RWPE2 (cell line): Measurements from ENCODE around the gene MARCHF9.
"Not testable (repeated sequence)": the region's sequence is repeated elsewhere in the genome, so short reads cannot be mapped to it uniquely, and the experiment has no call there.

Source experiments
- ATAC-seq: fragments of 200-7000 bp; cut with Tn5 transposase; 3 replicates; pipeline ENCODE4 v1.9.1; 2021; ENCODE audit warnings: low read depth
- DNase-seq: peaks from one replicate; pipeline ENCODE4 v3.0.0-alpha.2; 2020; ENCODE audit warnings: low spot score
- H3K27ac ChIP-seq: fragments of 450-650 bp; 2 replicates; pipeline ENCODE4 v1.5.1; 2017; ENCODE audit warnings: mild to moderate bottlenecking; ENCODE audit not compliant: poor library complexity, severe bottlenecking
- H3K27me3 ChIP-seq: fragments of 250-450 bp; sonication (Bioruptor Pico); 2 replicates; pipeline ENCODE4 v1.5.1; 2021; ENCODE audit warnings: mild to moderate bottlenecking, moderate library complexity; ENCODE audit not compliant: insufficient read depth, poor library complexity, severe bottlenecking
- H3K36me3 ChIP-seq: fragments of 250-450 bp; sonication (Bioruptor Pico); 2 replicates; pipeline ENCODE4 v1.5.1; 2020; ENCODE audit warnings: low read depth, mild to moderate bottlenecking, moderate library complexity
- H3K4me1 ChIP-seq: fragments of 250-450 bp; sonication (Bioruptor Pico); 2 replicates; pipeline ENCODE4 v1.5.1; 2021; ENCODE audit warnings: mild to moderate bottlenecking, moderate library complexity; ENCODE audit not compliant: insufficient read depth, poor library complexity, severe bottlenecking
- H3K4me3 ChIP-seq: fragments of 250-450 bp; sonication (Bioruptor Pico); 2 replicates; pipeline ENCODE4 v1.5.1; 2021; ENCODE audit warnings: mild to moderate bottlenecking, moderate library complexity; ENCODE audit not compliant: severe bottlenecking
- H3K9me3 ChIP-seq: fragments of 250-450 bp; sonication (Bioruptor Pico); 2 replicates; pipeline ENCODE4 v1.5.1; 2021; ENCODE audit warnings: mild to moderate bottlenecking, moderate library complexity; ENCODE audit not compliant: severe bottlenecking
- TF ChIP-seq, protein P1 (sequence below): fragments of 450-650 bp; IDR thresholded peaks from one replicate; pipeline ENCODE4 v1.5.1; 2017; ENCODE audit warnings: mild to moderate bottlenecking, moderate library complexity; ENCODE audit not compliant: poor library complexity, severe bottlenecking

Gene MARCHF9

GRCh38 chr12:57771236-57771872 lies 16.5 kb downstream of the MARCHF9 start:
- ATAC-seq (peak; percentile 59), DNase-seq (peak; percentile 93)
- Histone ChIP-seq H3K4me1 (peaks cover 4% of the 10 kb centered on the region), H3K27ac (peak overlapping the region; percentile 81), H3K27me3 (no peaks in the 10 kb centered on the region), H3K9me3 (no peaks in the 10 kb centered on the region), H3K4me3 (peak overlapping the region; percentile 51), H3K36me3 (peaks cover 32% of the 10 kb centered on the region)
- TF ChIP-seq, protein P1, sequence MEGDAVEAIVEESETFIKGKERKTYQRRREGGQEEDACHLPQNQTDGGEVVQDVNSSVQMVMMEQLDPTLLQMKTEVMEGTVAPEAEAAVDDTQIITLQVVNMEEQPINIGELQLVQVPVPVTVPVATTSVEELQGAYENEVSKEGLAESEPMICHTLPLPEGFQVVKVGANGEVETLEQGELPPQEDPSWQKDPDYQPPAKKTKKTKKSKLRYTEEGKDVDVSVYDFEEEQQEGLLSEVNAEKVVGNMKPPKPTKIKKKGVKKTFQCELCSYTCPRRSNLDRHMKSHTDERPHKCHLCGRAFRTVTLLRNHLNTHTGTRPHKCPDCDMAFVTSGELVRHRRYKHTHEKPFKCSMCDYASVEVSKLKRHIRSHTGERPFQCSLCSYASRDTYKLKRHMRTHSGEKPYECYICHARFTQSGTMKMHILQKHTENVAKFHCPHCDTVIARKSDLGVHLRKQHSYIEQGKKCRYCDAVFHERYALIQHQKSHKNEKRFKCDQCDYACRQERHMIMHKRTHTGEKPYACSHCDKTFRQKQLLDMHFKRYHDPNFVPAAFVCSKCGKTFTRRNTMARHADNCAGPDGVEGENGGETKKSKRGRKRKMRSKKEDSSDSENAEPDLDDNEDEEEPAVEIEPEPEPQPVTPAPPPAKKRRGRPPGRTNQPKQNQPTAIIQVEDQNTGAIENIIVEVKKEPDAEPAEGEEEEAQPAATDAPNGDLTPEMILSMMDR = no peak

DNA sequence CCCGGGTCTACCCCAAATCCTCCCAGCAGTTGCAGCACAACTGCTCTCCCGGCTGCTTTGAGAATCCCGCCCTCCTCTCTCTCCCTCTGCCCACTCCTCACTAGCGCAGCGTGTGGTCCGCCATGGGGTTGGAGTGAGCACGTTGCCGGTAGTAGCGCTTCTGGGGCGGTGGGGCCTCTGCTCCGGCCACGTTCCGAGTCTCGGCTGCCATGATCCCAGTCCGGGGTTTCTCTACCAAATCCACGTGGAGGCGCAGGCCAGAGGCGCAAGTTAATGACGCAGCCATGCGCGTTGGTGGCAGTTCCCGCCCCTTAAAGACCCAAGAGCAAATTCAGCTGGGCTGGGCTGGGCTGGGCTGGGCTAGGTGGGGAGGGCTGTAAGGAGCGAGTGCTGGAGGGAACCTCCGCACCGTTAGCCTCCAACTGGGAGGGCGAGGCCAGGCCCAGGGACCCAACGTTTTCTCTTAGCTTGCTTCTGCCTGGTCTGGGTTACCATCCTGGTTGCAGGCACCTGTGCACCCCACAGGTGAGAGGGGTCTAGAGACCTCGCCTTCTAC lies 17.0 kb downstream of the MARCHF9 start, which contains the start of gene METTL1:
METTL1 (minus strand) TSS at position 233 of the 556 bp plus-strand sequence; CDS start at position 211, 22 bp downstream.
- Histone ChIP-seq H3K4me3 (peak within 1 kb of the TSS; percentile 51), H3K36me3 (peaks cover 32% of the 10 kb centered on the region), H3K4me1 (peaks cover 4% of the 10 kb centered on the region), H3K27me3 (no peaks in the 10 kb centered on the region), H3K9me3 (no peaks in the 10 kb centered on the region), H3K27ac (peak within 1 kb of the TSS; percentile 81)
- TF ChIP-seq, protein P1 = no peak
- ATAC-seq = peak; percentile 86
- peak; percentile 96 for DNase-seq

GRCh38 chr12:57772429-57773322 lies 17.8 kb downstream of the MARCHF9 start, which contains the start of gene EEF1AKMT3:
Gene EEF1AKMT3 (plus strand): TSS chr12:57772614. CDS start chr12:57772725, 111 bp downstream.
- no peaks in the 10 kb centered on the region for H3K9me3 ChIP-seq
- H3K36me3 ChIP-seq = peaks cover 32% of the 10 kb centered on the region
- TF ChIP-seq, protein P1 = no peak
- H3K27me3 ChIP-seq = no peaks in the 10 kb centered on the region
- DNase-seq (peak; percentile 72), ATAC-seq (peak; percentile 57)
- no peaks in the 10 kb centered on the region for H3K4me1 ChIP-seq
- peak within 1 kb of the TSS; percentile 81 for H3K27ac ChIP-seq
- H3K4me3 ChIP-seq = peak within 1 kb of the TSS; percentile 51

DNA sequence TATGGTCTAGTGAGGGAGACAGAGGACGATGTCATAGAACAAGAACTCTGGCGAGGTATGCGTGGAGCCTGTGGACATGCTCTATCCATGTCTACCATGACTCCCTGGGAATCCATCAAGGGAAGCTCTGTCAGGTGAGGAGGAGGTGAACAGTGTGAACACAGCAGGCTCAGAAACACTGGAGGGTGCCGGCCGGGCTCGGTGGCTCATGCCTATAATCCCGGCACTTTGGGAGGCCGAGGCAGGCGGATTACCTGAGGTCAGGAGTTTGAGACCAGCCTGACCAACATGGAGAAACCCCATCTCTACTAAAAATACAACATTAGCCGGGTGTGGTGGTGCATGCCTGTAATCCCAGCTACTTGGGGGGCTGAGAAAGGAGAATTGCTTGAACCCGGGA lies 19.7 kb downstream of the MARCHF9 start:
- not testable (repeated sequence) for H3K9me3 ChIP-seq, H3K4me1 ChIP-seq, H3K27me3 ChIP-seq, H3K4me3 ChIP-seq, DNase-seq, ATAC-seq, H3K27ac ChIP-seq
- H3K36me3 ChIP-seq = peaks cover 26% of the 10 kb centered on the region

DNA sequence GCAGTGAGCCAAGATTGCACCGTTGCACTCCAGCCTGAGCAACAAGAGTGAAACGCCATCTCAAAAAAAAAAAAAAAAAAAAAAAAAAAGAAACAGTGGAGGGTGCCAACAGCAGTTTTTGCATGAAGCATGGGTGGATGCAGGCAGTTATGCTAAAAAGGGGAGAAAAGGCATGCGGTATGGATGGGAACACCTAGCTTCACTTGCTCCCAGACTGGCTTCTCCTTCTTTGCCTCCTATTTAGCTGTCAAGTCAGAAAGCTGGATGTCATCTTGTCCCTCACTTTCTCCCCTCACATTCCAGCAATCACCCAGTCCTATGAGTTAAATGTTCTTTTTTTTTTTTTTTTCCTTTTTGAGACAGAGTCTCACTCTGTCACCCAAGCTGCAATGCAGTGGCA lies 20.1 kb downstream of the MARCHF9 start:
- ATAC-seq = no peak
- no peak overlapping the region for H3K4me3 ChIP-seq
- no peaks in the 10 kb centered on the region for H3K27me3 ChIP-seq
- no peak overlapping the region for H3K27ac ChIP-seq
- peaks cover 26% of the 10 kb centered on the region for H3K36me3 ChIP-seq
- H3K4me1 ChIP-seq = no peaks in the 10 kb centered on the region
- no peak for DNase-seq
- H3K9me3 ChIP-seq = no peaks in the 10 kb centered on the region
- TF ChIP-seq, protein P1 = no peak
